ENCODE data around the gene VWA7.

VWA7 gene

DNA sequence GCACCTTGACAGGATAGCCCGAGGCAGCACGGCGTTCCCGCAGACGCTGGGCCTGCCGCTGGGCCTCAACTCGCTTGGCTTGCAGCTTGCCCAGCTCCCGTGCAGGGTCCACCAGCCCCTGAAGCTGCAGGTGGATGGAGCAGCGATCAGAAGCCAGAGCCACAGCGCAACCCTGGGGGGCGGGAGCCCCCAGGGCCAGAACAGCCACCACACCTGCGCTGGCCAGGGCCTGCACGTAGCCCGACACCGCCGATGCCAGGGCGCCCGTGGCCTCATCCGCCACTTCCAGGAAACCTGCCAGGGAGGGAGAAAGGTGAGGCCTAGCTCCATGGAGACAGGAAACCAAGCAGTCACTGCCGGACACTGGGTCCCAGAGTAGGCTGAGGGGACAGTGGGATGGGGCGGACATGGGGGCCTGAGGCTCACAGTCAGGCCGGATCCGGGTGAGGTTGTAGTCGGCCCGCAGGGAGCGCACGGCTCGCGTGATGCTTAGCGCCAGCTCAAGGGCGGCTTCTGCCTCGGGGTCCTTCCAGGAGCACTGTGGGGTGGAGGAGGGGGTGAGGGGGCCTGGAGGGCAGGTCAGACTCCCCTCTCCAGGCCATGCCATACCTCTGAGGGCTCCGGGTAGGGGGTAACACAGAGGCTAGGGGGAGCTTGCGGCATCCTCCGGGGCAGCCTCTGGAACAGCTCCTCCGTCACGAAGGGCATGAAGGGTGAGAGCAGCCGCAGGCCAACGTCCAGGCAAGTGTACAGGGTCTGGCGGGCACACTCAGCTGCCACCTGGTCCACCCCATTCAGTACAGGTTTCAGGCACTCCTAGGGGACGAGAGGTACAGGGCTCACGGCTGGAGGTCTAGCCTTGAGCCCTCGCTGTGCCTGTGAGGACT lies 2.1 kb upstream of the VWA7 start:
- no peak for DNase-seq (ENCODE audit: low read depth in 1 of 2, low spot score in 1 of 2)

DNA sequence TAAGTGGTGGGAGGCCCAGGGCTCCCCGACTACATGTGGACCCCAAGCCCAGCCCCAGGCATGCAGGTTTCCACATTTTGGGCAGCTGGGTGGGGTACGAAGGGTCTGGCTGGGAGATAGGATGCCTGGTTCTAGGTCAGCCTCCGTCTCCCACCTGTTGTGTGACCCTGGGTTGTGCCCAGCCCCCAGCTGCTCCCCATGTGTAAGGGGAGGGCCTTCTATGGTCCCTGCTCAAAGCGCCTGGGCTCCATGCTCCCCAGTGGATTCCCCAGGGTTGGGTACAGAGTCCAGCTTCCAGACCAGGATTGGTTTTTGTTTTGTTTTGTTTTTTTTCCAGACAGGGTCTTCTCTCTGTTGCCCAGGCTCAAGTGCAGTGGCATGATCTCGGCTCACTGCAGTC lies 1.1 kb upstream of the VWA7 start:
- DNase-seq (ENCODE audit: low read depth in 1 of 2, low spot score in 1 of 2), result no peak

DNA sequence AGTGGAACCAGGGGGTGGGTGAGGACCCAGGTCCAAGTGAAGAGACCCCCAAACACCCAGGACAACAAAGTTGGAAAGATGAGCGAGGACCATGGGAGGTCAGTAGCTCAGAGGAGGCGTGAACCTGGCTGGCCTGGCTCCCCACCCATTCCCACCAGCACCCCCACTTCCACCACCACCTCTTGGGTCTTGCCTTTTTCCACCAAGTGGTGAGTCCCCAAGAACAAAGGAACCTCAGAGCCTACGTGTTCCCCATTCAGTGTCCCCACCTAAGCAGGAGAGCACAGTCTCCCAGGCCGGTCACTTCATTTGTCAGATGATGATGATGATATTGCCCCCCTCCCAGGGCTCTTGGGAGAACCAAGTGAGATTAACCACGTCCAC lies 531 bp upstream of the VWA7 start:
- DNase-seq (ENCODE audit: low read depth in 1 of 2, low spot score in 1 of 2), result no peak

DNA sequence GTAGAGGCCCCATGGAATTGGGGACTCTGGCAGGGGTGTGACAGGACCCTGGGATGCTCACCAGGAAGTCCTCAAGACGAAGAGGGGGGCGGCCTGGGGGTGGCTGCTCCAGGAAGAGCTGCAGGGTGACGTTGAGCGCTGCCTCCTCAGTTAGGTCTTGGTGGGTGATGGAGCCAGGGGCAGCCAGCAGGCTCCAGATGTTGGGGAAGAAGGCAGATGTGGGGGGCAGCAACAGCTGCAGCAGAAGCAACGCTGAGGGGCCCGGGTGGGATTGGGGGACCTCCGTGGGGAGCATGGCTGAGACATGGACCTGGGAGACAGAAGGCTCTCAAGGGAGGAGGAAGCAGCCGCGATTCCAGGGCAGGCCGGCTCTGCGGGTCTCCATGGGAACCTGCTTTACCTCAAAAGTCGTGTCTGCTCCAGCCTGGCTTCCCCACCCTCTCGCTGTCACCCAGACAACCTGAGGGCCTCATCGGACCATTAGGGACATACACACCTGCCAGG lies 591 bp downstream of the VWA7 start:
- DNase-seq (ENCODE audit: low read depth in 1 of 2, low spot score in 1 of 2), result no peak

DNA sequence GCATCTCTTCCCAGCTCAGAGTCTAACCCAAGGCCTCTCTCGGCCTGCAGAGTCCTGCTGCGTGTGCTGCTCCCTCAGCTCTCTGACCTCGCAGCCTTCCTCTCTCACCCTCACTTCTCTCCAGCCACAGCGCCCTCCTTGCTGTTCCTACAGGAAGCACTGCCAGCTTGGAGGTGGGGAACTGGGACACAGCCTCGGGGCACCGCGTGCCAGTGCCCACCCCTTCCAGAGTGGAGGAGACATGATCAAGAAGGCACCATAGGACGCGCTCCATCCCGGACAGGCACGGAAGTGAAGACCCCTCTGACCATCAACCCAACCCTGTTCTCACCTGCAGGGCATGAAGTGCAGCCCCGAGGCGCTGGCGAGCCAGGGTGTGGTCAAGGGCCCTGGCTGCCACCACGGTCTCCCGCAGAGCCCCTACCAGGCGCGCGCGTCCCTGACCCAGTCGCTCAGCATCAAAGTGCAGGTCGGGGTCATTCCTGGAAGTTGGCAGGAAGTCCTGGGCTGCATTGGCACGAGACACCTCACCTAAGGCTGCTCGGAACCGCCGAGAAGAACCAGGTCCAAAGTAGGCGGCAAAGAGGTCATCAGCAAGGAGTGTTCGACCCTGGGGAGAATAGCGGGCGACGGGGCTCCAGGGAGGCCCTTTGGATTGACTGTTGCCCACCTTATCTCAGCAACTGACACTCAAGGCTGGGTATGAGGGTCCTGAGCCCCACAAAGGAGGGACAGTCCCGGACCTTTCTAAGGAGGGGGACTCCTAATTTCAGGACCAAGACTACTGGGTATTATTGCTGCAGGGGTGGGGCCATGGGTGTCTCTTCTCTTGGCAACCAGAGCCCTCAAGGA lies 1.3 kb downstream of the VWA7 start:
- no peak for DNase-seq (ENCODE audit: low read depth in 1 of 2, low spot score in 1 of 2)

DNA sequence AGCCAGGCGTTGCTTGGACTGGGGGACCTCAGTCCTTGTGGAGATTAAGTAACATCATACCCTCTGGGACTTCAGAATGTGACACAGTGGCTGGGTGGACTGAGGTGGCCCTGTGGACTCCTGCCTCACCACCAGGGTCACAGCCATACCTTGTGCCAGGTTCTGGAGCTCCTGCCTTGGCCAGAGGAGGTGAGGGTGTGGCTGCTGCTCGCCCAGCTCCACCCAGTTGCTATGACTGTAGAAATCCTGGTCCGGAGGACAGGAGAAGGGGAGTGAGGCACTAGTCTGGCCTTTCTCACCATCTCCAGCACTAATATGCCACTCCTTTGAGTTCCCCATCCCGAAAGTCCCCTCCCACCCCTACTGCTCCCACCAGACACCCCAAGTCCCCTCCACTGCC lies 1.9 kb downstream of the VWA7 start:
- DNase-seq (ENCODE audit: low read depth in 1 of 2, low spot score in 1 of 2), result no peak

DNA sequence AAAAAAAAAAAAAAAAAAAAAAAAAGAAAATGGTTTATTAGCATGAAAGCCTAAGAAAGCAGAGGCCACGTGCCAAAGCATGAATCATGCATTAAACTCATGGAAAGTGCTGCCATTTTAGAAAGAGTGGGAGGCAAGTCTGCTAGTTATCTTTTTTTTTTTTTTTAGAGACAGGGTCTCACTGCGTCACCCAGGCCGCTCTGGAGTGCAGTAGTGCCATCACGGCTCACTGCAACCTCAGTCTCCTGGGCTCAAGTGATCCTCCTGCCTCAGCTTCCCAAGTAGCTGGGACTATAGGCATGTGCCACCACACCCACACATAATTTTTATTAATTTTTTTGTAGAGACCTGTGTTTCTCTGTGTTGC lies 5.2 kb downstream of the VWA7 start:
- no peak for DNase-seq (ENCODE audit: low read depth in 1 of 2, low spot score in 1 of 2)

DNA sequence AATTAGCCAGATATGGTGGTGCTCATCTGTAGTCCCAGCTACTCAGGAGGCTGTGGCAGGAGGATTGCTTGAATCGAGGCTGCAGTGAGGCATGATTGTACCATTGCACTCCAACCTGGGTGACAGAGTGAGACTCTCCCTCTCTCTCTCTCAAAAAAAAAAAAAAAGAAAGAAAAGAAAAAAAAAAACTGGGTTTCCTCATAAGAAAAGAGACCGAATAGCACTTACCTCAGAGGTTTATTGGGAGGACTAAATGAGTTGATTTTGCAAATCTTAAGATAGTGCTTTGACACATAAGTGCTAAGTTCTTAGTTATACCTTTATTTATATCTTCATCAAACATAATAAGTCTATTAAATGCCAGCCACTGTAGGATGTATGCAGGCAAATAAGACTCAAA lies 6.3 kb downstream of the VWA7 start:
- DNase-seq (ENCODE audit: low read depth in 1 of 2, low spot score in 1 of 2), result no peak

DNA sequence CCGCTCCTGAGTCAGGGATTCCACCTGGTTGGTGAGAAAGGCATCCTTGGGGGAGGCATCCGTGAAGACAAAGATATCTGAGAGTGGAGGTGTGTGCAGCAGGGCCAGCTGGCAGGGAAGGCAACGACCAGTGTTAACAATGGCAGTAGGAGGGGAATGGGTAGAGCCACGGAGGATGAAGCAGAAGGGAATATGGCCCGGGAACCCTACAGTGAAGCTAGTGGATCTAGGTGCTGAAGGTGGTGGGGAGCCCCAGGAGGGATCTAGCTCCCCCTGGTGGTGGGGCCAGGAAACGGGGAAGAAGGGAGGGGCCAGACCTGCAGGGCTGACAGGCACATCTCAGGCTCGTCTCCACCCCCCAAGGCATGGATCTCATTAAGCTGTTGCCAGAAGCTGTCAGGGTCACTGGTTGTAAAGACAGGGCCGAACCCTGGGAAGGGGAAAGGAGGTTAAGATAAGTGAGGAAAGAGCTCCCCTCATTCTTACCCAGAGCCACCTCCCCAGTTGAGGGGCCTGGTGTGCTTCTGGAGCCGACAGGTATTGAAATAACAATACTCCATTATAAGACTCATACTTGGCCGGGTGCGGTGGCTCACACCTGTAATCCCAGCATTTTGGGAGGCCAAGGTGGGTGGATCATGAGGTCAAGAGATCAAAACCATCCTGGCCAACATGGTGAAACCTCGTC lies 7.3 kb downstream of the VWA7 start:
- DNase-seq (ENCODE audit: low read depth in 1 of 2, low spot score in 1 of 2), result peak; percentile 62 to 65

DNA sequence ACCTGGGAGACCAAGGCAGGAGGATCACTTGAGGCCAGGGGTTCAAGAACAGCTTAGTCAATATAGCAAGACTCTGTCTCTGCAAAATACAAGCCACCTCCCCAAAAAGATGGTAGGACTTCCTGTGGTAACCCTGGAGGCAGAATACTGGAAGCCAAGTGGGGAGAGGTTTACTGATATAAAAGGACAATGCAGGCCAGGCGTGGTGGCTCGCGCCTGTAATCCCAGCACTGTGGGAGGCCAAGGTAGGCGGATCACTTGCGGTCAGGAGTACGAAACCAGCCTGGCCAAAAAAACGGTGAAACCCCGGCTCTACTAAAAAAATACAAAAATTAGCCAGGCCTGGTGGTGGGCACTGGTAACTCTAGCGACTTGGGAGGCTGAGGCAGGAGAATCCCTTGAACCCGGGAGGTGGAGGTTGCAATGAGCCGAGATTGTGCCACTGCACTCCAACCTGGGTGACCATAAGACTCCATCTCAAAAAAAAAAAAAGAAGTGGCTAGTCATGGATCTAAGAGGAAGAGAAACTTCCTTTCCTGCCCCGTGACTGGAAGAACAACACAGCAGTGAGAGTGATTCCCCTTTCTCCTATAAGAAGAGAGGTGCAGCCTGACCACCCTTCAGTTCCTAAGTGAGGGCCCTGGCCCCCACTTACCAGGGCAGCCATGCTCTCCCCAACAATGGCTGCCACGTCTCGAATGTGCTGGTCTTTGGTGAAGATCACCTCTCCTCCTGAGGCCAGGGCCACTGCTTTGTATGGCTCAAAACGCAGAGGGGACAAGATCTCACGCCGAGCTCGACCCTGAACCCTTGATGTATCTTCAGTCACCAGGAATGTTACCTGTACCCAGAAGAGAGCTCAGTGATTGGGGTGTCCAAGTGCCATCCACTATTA lies 8.5 kb downstream of the VWA7 start:
- DNase-seq (ENCODE audit: low read depth in 1 of 2, low spot score in 1 of 2), result no peak

DNA sequence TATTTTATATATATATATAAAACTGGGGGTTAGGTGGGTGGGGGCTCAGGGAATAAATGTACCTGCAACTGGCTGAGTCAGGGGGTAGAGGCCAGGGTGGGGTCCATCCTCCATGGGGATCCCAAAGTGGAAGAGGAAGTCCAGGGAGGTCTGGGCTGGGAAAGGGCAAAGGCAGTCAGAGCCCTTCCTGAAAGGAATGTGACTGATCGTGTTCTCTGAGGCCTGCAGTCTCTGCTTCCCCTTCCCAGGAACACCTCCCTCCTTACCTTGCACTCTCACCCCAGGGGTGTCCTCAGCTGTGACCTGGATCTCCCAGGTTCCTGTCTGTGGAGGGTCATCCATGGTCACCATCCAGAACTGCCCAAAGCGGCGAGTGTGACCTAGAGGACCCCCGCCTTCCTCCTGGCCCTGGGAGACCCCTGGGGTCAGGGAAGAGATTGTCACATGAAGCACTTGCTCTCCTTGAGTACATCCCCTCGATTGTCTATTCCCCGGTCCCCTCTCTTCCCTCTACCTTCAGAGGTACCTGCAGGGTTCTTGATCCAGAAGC lies 10.0 kb downstream of the VWA7 start:
- DNase-seq (ENCODE audit: low read depth in 1 of 2, low spot score in 1 of 2), result no peak

DNA sequence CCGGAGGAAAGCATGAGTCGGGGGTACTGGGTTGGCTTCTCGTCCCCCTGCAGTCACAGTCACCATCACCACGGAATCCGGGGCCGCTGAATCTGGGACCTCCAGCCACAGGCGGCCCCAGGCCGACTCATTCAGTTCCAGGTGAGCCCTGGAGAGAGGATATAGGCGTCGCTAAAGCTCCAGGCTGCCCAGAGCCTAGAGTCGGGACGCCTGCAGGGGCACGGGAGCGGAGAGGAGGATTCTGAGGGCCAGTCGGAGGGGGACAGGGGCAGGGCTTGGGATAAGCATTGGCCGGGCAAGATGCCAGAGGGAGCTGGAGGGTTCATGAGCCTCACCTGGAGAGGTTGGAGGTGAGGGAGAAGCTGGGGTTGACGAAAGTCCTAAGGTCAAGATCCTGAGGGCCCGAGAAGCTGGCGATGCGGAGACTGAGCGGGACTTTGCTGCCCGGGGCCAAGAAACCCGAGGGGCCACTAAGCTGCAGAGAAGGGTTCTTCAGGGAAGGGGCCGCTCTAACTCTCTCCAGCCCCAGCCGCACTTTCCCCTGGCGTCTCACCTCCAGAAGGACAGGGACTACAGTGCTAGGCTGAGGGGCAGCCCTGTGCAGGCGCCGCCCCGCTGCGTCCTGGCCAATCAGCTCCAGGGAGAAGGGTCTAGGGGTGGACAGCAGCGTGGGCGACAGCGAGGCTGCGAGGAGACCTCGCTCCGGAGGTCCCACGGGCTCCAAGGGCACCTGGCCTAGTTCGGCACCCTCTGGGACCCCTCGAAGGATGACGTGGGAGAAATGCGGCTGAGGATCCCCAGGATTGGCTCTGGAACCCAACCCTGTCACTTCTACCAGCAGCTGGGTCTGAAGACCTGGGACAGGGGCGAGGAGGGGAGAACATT lies 11.0 kb downstream of the VWA7 start:
- no peak for DNase-seq (ENCODE audit: low read depth in 1 of 2, low spot score in 1 of 2)

DNA sequence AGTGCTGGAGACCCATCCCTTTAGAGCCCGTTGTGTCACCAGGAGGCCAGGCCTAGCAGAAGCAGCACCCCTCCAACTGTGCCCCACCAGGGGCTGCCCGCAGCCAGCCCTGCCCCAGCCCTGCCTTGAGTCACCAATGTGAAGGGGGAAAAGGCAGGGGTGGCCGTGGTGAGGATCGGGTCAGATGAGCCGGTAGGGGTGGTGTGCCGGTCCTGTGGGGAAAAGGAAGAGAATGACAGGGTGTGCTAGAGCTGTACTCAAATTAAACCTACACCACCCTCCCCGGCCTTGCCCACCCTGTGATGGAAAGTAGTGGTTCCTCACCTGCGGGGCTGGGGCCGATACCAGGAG lies 11.6 kb downstream of the VWA7 start:
- DNase-seq (ENCODE audit: low read depth in 1 of 2, low spot score in 1 of 2), result no peak

DNA sequence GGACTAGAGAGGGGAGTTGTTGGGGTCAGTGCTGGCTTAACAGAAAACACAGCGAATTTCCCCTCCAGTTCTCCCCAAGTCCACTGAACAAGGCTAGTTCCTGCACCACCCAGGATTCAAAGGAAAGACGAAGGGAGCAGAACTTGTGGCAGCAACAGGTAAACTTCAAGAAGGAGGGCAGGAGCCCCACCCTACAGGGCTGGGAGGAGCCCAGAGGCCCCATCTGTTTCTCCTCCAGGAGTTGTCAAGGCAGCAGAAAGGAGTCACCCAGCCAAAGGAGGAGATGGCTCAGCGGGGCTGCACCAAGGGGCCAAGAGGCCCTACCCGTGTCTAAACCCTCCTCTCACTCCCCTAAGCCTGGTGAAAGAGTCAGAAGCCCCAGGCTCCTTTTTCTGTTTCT lies 12.9 kb downstream of the VWA7 start:
- DNase-seq (ENCODE audit: low read depth in 1 of 2, low spot score in 1 of 2), result no peak

DNA sequence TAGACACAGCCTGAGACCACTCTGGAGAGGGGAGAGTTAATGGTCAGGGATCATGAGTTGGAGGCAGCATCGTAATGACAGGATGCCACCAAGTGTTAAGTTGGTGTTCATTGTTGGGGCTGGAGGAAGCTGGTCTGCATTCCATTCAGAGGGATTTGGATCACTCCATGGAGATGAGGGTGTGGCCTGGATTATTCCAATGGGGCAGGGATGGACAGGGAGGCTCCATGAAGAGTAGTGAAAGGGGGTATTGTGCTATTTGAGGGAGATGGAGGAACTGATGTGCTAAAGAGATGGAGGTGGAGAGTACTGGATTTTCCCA lies 13.5 kb downstream of the VWA7 start:
- no peak for DNase-seq (ENCODE audit: low read depth in 1 of 2, low spot score in 1 of 2)

DNA sequence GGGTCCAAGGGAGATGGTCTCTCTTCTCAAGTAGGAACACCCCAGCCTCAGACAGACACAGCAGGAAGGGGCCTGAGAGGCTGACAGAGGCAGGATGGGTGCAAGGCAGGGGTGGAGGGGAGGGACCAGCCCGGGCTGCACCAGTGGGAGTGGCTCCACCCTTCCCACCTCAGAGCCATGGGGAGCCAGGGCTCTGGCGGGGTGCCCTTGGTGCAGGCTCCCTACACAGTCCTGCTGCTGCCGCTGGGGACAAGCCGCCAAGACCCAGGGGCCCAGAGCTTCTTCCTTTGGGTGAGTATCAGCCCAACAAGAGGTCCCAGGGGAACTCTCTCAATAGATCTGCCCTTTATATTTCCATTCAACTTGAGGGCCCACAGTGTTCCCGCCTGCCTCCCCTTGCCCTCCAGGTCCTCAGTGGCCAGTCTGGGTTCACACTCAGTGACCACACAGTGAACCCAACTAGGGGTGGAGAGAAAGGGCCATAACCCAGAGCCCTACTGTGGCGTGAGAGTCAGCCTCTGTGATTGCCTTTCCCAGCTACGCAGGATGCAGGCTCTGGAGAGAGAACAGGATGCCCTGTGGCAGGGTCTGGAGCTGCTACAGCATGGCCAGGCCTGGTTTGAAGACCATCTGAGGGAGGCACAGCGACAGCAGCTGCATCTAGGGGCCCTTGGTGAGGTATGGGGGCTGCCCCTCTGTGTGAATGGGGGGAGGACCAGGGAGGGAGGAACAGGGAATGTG lies 14.1 kb downstream of the VWA7 start:
- DNase-seq (ENCODE audit: low read depth in 1 of 2, low spot score in 1 of 2), result no peak

DNA sequence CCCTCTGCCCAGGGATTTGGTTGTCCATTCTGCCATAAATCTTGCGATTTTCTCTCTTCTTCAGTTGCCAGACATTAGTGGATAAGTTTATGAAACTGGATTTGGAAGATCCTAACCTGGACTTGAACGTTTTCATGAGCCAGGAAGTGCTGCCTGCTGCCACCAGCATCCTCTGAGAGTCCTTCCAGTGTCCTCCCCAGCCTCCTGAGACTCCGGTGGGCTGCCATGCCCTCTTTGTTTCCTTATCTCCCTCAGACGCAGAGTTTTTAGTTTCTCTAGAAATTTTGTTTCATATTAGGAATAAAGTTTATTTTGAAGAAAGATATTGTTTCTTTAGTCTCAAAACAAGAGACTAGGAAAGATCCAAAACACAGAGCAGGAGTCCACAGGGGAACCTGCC lies 14.8 kb downstream of the VWA7 start, which contains the start of gene SAPCD1:
TSS of gene SAPCD1 (plus strand) at position 301 of the 400 bp plus-strand sequence. CDS start 399 bp downstream, outside the sequence.
- no peak for DNase-seq (ENCODE audit: low read depth in 1 of 2, low spot score in 1 of 2)

DNA sequence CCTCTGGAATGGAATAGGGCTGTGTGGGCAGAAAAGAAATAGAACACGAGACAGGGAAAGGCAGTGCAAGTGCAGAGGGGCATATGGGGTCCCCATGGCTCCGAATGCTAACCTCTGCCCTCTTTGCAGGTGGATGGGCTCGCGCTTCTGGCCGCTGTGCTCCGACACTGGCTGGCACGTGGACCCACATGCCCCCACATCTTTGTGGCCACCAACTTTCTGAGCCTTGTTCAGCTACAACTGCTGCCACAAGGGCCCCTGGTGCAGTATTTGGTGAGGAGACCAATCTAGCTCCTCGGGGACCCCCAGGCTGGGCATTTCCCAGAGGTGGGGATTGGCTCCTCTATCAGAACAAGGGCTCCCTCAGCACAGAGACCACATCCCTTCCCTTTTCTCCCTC lies 15.8 kb downstream of the VWA7 start:
- no peak for DNase-seq (ENCODE audit: low read depth in 1 of 2, low spot score in 1 of 2)

DNA sequence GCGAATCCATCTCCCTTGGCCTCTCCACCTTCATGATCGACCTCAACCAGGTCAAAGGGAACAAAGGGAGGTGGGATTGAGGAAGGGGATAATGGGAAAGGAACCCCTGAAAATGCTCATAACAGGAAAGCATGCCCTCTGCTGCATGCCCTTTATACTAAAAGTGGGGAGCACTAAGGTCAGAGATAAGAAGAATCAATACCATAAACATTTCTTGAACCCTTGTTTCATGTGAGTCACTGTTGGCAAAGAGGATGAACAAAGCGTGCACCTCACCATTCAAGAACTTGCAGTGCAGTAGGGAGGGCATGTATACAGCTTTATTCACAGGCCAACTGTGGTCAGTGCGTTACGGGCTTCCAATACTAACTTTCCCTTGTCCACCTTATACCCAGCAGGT lies 16.3 kb downstream of the VWA7 start:
- no peak for DNase-seq (ENCODE audit: low read depth in 1 of 2, low spot score in 1 of 2)
